ENCODE data around the gene CFAP119.

The CFAP119 gene

GRCh38 chr16:30745082-30745481 is 16.8 kb downstream of the CFAP119 start:
- H3K27ac ChIP-seq, result no peak overlapping the region
- no peak for TF ChIP-seq CTCF (IDR thresholded peaks at IDR 0.05)
- H3K4me3 ChIP-seq, result no peak overlapping the region
- DNase-seq (ENCODE audit: low spot score), result no peak

- no peak for TF ChIP-seq CTCF (IDR thresholded peaks at IDR 0.05)
- H3K27ac ChIP-seq, result peak overlapping the region in 1 of 2 donors; percentile 17
- DNase-seq (ENCODE audit: low spot score), result no peak
- H3K4me3 ChIP-seq, result no peak overlapping the region
Measured at GRCh38 chr16:30744183-30744582, 17.7 kb downstream of the CFAP119 start.

GRCh38 chr16:30743716-30744115 is 18.1 kb downstream of the CFAP119 start:
- no peak for DNase-seq (ENCODE audit: low spot score)
- Histone ChIP-seq H3K4me3 (no peak overlapping the region), H3K27ac (peak overlapping the region in 1 of 2 donors; percentile 17)
- no peak for TF ChIP-seq CTCF (IDR thresholded peaks at IDR 0.05)

GRCh38 chr16:30741461-30741914 is 20.4 kb downstream of the CFAP119 start:
- no peak for TF ChIP-seq CTCF (IDR thresholded peaks at IDR 0.05)
- H3K4me3 ChIP-seq, result no peak overlapping the region
- H3K27ac ChIP-seq, result peak overlapping the region; percentile 58 to 80
- no peak for DNase-seq (ENCODE audit: low spot score)

GRCh38 chr16:30740364-30741251 is 21.3 kb downstream of the CFAP119 start:
- DNase-seq (ENCODE audit: low spot score), result peak; percentile 85
- Histone ChIP-seq H3K4me3 (peak overlapping the region; percentile 11), H3K27ac (peak overlapping the region; percentile 58 to 80)
- TF ChIP-seq CTCF (IDR thresholded peaks at IDR 0.05), result no peak

GRCh38 chr16:30738984-30739951 is 22.6 kb downstream of the CFAP119 start:
- H3K27ac ChIP-seq, result peak overlapping the region; percentile 42 to 58
- TF ChIP-seq CTCF (IDR thresholded peaks at IDR 0.05), result no peak
- no peak overlapping the region for H3K4me3 ChIP-seq
- DNase-seq (ENCODE audit: low spot score), result no peak

All from coronary artery (tissue), 2 donors.